Bone marrow (tissue), 2 donors: ENCODE data around the gene TOMM20.
A peak's percentile ranks its signal among the peaks of the same experiment; 100 is the strongest.

Experiments
- DNase-seq, 2 donors: peaks; one replicate each; lab custom pipeline; 2025; lab: John Stamatoyannopoulos, UW

The TOMM20 gene

DNA sequence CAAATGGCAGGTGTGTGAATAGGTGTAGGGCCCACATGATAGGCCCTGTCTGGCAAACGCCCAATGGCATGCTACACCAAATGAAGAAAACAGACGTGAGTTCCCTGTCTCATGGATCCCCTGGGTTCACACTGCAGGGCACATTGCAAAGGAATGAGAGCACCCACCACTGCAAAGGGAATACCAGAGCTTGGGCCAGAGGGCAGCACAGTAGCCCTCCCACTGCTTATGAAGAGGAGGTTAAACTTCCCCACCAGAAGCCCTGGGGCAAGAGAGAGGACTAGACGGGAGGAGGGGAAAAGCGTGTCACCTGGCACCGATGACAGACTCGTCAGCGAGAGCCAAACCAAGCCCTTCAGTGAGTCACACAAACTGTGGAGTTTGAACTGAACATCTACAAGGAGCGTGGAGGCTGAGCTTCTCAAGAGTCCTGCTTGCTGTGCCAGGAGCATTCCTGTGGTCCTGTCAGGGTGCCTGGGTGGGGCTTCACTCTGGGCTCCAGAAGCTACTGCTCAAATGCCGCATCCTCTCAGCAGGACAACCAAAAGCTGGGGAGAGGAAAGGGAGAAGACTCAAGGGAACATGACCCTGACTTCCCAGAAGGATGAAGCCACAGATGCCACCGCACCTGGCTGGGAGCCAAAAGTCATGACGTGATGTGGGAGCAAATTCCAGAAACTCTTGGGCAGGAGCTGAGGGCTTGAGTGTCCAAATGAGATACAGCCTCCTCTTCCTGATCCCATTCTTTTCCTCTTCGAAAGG is 61.1 kb downstream of the TOMM20 start:
- DNase-seq = peak; percentile 59 to 85

DNA sequence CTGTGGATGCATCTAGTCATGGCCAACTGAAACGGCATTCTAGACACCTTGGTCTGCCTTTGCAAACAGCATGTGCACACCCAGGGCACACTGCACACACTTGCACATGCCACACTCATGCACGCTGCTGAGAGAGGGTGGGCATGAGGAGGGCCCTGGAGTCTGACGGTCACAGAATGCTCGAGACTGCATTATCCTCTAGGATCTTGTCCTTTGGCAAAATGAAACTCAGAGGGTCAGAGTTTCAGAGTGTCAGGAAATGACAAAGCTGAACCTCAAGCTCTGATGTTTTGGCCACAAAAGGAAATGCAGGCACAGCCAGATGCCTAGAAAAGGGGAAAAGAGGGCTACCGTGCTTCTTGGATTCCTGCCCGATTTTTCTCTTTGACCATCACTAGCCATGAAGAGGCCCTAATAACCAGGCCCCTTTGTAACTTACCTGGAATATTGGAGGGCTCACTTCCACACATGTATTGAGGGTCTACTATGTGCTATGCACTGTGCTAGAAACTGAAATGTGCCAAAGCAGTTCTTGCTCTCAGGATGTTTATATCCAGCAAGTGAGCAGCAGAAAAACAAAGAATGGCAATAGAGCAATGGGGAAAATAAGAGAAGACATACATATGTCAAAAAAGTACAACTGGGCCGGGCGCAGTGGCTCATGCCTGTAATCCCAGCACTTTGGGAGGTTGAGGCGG is 65.4 kb downstream of the TOMM20 start:
- DNase-seq = peak; percentile 16 to 63

DNA sequence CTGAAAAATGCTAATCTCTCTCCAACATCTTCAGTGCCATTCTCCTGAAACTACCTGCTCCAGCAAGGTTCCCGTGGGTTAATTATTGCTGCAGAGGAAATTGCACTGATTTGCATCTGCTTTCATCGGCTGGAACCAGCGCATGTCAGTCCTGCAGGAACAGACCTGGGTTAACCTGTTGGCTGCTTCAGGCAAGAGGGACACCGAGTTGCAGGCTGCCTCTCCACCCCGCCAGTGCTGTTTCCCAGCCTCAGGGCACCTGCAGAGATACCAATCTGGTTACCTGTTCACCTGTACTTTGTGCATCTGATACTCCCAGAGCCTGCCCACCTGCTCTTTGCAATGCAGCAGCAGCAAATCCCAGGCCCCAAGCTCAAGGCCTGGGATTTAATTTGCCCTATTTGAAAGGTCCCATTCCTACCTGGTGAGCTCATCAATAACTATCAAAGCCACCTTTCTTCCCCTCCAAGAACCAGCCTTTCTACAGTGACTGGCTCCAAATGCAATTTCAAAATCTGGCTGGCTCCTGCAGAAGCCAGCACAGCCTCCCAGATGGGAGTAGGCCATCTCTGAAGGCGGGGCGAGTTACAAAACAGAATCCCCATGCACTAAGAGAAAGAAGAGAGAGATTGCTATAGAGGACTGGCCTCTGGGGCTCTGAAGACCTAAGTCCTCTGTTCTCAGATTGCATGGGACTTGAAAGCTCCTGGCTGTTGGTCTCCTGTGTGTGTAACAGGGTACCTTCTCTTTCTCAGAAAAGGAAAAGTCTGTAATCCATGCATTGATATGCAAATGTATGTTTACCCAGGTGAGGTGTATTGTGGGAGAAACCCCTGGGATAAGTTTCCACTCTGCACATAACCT is 67.8 kb downstream of the TOMM20 start:
- no peak for DNase-seq
